GM19099 (cell line): Measurements from ENCODE around the gene ATG9B.
A peak's percentile ranks its signal among the peaks of the same experiment; 100 is the strongest.

Experiments
- POLR2A ChIP-seq: IDR thresholded peaks from 3 replicates; pipeline ENCODE4 v1.6.1; 2011; ENCODE audit warnings: low read depth; ENCODE audit not compliant: insufficient read length; ENCODE audit errors: extremely low read depth

Gene ATG9B

DNA sequence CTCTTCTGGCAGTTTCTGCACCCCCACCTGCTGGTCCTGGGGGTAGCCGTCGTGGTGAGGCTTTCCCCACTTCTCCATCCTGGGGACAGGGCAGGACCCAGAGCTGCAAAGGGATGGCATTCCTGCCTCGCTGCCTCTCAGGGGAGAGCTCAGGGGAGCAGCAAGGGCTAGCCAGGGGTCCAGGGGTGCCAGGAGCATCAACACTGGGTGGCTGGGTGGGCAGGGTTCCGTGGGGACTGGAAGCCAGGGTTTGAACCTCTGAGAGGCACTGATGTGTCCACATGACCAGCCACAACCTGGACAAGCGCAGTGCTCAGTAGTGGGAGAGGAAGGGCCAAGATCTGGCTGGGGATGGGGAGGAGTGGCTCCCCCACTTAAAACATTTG, 9.6 kb upstream of the ATG9B start:
- no peak for TF ChIP-seq POLR2A

GRCh38 chr7:151032936-151033863, 8.9 kb upstream of the ATG9B start:
- no peak for TF ChIP-seq POLR2A

DNA sequence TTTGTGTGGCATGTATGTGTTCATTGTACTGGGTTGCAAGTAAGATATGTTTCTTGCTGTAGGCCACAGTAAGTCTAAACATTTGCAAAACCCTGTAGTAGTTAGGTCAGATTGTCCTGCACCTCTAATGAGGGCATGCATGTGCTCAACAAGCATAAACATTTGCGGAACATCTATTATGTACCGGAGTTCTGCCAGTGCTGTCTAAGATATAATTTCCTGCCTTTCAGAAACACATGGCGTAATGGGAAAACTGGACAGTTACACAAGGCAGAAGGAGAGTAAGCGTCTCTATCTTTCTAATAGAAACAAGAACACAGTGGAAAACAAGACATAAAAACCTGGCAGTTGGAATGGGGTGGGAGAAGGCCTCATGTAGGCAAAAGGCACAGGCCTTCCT, 6.7 kb upstream of the ATG9B start:
- TF ChIP-seq POLR2A: no peak

- TF ChIP-seq POLR2A: no peak
These were observed 4.7 kb upstream of the ATG9B start for GRCh38 chr7:151028948-151029501.

- peak; percentile 62 for TF ChIP-seq POLR2A
These were observed 4.0 kb upstream of the ATG9B start, which contains the start of gene ABCB8 for GRCh38 chr7:151028131-151028947. Gene ABCB8 (plus strand): TSS chr7:151028450. CDS start chr7:151028516, 66 bp downstream.

- no peak for TF ChIP-seq POLR2A
These were observed 1.8 kb upstream of the ATG9B start for GRCh38 chr7:151025924-151026671.

DNA sequence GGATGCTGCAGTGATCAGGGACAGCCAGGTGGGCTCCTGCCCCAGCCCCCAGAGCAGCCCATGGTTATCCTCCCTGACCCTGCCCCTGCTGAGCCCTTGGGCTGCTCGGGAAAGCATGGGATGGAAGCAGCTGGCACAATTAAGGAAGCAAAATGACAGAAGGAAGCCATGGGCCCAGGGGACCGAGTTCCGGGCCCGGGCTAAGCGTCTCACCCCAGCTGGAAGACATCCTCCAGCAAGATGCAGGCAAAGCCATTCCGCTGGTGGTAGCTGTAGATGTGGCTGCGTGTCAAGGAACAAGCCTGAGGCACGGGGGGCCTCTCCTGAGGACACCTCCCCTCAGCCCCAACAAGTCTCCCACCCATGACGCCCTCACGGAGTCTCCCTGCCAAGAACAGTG, 1.1 kb downstream of the ATG9B start:
- TF ChIP-seq POLR2A: no peak

DNA sequence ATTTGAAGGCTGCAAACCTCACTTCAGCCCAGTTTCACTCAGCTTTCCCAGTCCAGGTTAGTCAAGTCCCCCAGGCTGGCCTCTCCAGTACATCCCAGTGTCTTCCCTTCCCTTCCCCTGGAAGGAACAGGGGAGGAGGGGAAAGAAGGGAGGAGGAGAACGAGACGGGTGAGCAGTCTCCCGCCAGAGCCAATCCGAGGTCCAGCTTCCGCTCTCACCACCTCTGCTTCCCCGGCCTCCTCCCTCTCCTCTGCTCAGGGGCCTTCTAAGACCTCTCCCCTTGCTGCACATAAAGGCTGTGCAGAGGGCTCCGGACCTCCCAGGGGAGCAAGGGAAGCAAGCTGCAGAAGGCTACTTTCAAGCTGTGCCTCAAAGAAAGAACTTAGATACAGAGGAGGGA, 4.1 kb downstream of the ATG9B start:
- no peak for TF ChIP-seq POLR2A

DNA sequence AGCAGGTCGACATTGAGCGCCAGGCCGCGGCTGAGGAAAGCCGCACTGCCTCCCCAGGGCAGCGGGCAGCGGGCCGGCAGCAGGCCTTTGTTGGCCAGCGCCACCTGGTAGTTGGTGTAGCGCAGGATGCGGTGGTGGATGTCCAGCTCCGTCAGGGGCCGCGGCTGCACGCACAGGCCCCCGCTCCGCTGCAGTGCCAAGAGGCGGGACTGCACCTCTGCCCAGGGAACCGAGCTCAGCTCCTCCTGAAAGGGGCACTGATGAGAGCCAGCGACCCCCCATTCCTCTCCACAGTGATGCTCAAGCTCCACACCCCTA, 5.2 kb downstream of the ATG9B start:
- no peak for TF ChIP-seq POLR2A

- TF ChIP-seq POLR2A: no peak
These were observed 5.7 kb downstream of the ATG9B start for GRCh38 chr7:151018421-151019129.

DNA sequence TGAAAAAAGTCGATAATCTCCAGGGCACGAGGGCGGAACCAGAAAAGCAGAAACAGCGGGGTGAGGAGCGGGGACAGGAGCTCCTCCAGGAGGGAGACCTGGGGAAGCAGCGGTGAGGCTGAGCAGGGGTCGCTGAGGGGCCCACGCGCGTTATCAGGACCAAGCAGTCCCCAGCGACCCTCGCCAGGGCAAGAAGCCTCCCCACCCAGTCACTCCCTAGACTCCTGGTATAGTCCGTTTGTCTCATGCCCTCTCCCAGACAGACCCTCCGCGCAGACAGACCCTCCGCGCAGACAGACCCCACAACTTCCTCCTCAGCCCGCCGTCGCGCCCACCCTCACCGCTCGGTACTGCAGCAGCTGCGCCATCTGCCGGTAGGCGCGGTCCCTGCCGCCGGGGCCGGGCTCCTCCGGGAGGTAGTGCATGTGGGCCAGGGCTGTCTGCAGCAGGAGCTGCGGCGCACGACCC, 6.3 kb downstream of the ATG9B start:
- TF ChIP-seq POLR2A: no peak

DNA sequence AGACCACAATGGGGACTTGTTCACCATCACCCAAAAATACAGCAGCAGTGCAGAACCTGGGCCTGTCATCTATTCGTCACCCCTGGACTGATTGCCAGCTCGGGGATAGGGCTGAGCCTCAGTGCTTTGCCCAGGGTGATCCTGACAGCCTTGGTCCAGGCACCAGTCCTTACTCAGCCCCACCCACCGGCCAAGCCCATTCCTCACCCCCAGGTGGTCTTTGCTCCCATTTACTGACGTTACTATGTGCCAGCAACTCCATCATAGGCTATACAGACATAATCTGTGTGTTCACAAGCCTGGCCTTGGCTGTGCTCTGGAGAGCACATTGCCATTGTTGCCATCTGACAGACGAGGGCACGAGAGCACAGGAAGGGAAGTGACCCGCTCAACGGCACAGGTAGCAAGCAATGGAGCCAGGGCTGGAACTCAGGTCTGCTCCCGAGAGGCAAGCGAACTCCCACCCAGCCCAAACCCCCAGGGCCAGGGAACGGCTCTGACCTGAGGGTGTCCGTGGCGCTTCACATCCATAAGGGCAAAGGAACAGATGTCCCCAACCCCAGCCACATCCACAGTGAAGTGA, 6.8 kb downstream of the ATG9B start:
- TF ChIP-seq POLR2A: no peak

- no peak for TF ChIP-seq POLR2A
These were observed 7.4 kb downstream of the ATG9B start for GRCh38 chr7:151016942-151017341.

DNA sequence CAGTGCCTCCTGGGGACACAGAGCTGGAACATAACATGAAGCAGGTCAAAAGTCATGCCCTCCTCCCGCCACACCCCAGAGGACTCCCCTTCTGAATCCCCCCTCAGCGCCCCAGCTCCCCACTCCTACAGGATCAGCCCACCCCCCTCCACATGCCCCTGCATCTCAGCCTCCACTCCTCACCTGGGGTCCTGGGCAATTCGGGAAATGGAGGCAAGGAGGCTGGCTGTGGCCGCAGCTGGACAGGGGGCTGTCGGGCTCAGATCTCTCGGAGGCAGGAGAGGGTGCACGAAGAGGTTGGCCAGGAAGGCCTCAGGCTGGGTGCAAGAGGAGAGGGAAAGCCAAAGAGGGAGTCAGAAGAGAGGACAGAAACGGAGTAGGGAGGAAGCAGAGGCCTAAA, 7.8 kb downstream of the ATG9B start:
- TF ChIP-seq POLR2A: no peak
